Esophagus muscularis mucosa (tissue), 4 donors: Measurements from ENCODE around the gene ALG14. TPM values are rescaled to one million over a fixed set of nuclear protein-coding genes. Genes with fewer than 3 reads are reported as not detected.
A peak's percentile ranks its signal among the peaks of the same experiment; 100 is the strongest.

ENCODE experiments used
- DNase-seq: peaks from one replicate; pipeline ENCODE4 v3.0.0-alpha.2; 2017; ENCODE audit errors: extremely low spot score
- H3K27ac ChIP-seq, 4 donors: fragments of 200-600 bp; sonication (generic); replicated peaks in 1 of 4; 1 replicate in 3 of 4; 2 replicates in 1 of 4; pipeline ENCODE4 v1.5.1; 2016 to 2019; ENCODE audit warnings: mild to moderate bottlenecking in 1 of 4
- H3K27me3 ChIP-seq, 4 donors: fragments of 200-600 bp; sonication (generic); one replicate each; pipeline versions ENCODE4 v1.5.1 to v1.6.0; 2016 to 2019
- H3K36me3 ChIP-seq, 4 donors: fragments of 200-600 bp; sonication (generic); one replicate each; pipeline ENCODE4 v1.5.1; 2016 to 2019
- H3K4me1 ChIP-seq, 4 donors: fragments of 200-600 bp; sonication (generic); one replicate each; pipeline ENCODE4 v1.5.1; 2016 to 2019
- H3K4me3 ChIP-seq, 4 donors: fragments of 200-600 bp; sonication (generic); 1 replicate in 2 of 4; 2 replicates in 2 of 4; pipeline ENCODE4 v1.5.1; 2016 to 2019; ENCODE audit warnings: mild to moderate bottlenecking in 4 of 4, moderate library complexity in 1 of 4
- H3K9me3 ChIP-seq, 4 donors: fragments of 200-600 bp; sonication (generic); 1 replicate in 3 of 4; 2 replicates in 1 of 4; pipeline ENCODE4 v1.5.1; 2016 to 2019
- EP300 ChIP-seq: sonication (generic); formaldehyde crosslinking; IDR thresholded peaks from one replicate; pipeline ENCODE4 v1.6.1; 2017; ENCODE audit warnings: antibody characterized with exemption
- POLR2A ChIP-seq: fragments of 450-650 bp; IDR thresholded peaks from one replicate; pipeline ENCODE4 v1.6.1; 2017; ENCODE audit warnings: antibody characterized with exemption, moderate library complexity, mild to moderate bottlenecking, low read depth
- POLR2AphosphoS5 ChIP-seq, 2 donors: sonication (generic); formaldehyde crosslinking; IDR thresholded peaks; one replicate each; pipeline ENCODE4 v1.6.1; 2017; ENCODE audit warnings: antibody characterized with exemption in 2 of 2
- WGBS: methylation state at CpG from one replicate; pipeline ENCODE4 v1.1.5; 2018; 5-methylcytosine and 5-hydroxymethylcytosine counted together
- intact Hi-C: fragments of 100-400 bp; cut with DNase I; formaldehyde crosslinking; loops from one replicate; pipeline ENCODE4 v1.15.1; 2023
- total RNA-seq, 4 donors: library from RNA; depleted of rRNA; stranded (reverse); fragments of >200 nt; gene quantifications; one replicate each; pipeline versions ENCODE4 v1.1.0 to v1.2.1, GENCODE V29; 2016
- TF ChIP-seq, protein P1 (sequence below), 3 experiments: fragments of 200-600 bp in 2 of 3; fragments of 450-650 bp in 1 of 3; sonication (generic) in 2 of 3; IDR thresholded peaks; one replicate each; pipeline ENCODE4 v1.5.1; 2017 to 2019; ENCODE audit warnings: antibody characterized with exemption in 3 of 3, mild to moderate bottlenecking in 2 of 3, moderate library complexity in 1 of 3

Gene ALG14
- total RNA-seq, 4 donors from 2014 or later: 0.52 to 0.83 (median 0.74) TPM

DNA sequence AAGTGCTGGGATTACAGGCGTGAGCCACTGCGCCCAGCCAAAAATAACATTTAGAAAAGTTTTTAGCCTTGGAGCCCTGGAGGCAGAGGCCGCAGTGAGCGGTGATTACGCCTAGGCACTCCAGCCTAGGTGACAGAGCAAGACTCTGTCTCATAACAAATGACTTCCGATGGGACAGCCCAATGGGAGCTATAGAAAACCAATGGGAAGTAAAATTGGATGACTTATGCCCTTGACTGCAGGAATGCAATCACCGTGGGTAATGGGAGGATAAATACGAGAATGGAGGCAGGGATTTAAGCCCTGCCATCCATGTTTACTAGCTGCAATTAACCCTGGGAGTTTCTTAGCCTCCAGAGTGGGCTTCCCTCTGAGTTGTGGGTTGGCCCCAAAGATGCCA, 108.9 kb downstream of the ALG14 start:
- DNase-seq: no peak
- intact Hi-C loops: no loop called here
- H3K36me3 ChIP-seq: no peaks in the 10 kb centered on the region
- no peak overlapping the region for H3K27ac ChIP-seq
- H3K9me3 ChIP-seq: no peaks in the 10 kb centered on the region
- H3K4me3 ChIP-seq: no peak overlapping the region
- WGBS: 79% methylated on average over 8 of the region's 8 CpGs
- peaks cover 0 to 9% (median 6%) of the 10 kb centered on the region in 4 donors for H3K4me1 ChIP-seq
- H3K27me3 ChIP-seq: no peaks in the 10 kb centered on the region
- TF ChIP-seq, protein P1, sequence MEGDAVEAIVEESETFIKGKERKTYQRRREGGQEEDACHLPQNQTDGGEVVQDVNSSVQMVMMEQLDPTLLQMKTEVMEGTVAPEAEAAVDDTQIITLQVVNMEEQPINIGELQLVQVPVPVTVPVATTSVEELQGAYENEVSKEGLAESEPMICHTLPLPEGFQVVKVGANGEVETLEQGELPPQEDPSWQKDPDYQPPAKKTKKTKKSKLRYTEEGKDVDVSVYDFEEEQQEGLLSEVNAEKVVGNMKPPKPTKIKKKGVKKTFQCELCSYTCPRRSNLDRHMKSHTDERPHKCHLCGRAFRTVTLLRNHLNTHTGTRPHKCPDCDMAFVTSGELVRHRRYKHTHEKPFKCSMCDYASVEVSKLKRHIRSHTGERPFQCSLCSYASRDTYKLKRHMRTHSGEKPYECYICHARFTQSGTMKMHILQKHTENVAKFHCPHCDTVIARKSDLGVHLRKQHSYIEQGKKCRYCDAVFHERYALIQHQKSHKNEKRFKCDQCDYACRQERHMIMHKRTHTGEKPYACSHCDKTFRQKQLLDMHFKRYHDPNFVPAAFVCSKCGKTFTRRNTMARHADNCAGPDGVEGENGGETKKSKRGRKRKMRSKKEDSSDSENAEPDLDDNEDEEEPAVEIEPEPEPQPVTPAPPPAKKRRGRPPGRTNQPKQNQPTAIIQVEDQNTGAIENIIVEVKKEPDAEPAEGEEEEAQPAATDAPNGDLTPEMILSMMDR (IDR thresholded peaks at IDR 0.05): no peak
- TF ChIP-seq POLR2AphosphoS5 (IDR thresholded peaks at IDR 0.05) (no peak), EP300 (no peak), POLR2A (no peak)

- WGBS: 55% methylated on average over 10 of the region's 10 CpGs
- no peaks in the 10 kb centered on the region for H3K27me3 ChIP-seq
- no peak for DNase-seq
- no peaks in the 10 kb centered on the region for H3K9me3 ChIP-seq
- no peaks in the 10 kb centered on the region for H3K36me3 ChIP-seq
- TF ChIP-seq POLR2AphosphoS5 (IDR thresholded peaks at IDR 0.05): no peak
- TF ChIP-seq, protein P1 (IDR thresholded peaks at IDR 0.05): no peak
- TF ChIP-seq EP300: no peak
- TF ChIP-seq POLR2A: no peak
- H3K4me3 ChIP-seq: peak overlapping the region; percentile 19 to 46 (median 42)
- peak overlapping the region; percentile 42 to 58 (median 50) for H3K27ac ChIP-seq
- H3K4me1 ChIP-seq: peaks cover 0 to 9% (median 6%) of the 10 kb centered on the region in 4 donors
- intact Hi-C loops: no loop called here
These were observed 110.1 kb downstream of the ALG14 start for GRCh38 chr1:94962409-94963265.

DNA sequence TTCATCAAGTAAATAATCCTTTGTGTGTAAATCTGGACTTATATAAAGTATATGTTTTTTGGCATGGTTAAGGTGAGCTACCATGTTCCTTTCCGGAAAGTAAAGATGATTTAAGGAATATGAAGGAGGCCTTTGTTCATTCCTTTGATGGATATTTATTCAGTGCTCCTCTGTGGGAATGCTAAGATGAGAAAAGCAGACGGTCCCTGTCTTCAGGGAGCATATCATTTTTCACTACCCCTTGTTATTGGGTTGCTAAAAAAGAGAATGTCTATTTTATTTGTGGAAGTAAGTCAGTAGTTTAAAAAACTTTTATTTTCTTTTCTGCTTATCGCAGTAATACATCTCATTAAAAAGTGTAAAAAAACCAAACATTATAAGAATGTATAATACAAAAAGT, 110.8 kb downstream of the ALG14 start:
- no peak overlapping the region for H3K4me3 ChIP-seq

DNA sequence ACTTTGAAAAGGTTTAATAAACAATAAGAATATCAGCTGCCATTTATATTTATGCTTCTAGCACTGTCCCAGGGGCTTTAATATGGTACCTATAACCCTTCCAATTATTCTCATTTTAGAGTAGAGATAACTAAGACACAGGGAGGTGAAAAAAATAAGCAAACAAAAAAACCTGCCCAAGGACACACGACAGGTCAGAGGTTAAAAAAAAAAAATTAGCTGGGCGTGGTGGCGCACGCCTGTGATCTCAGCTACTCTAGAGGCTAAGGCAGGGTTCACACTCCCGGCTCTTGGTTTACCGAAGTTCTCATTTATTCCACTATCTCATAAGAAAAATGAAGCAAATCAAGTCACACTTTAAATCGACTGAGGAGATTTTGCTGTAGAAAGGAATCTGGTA, 111.2 kb downstream of the ALG14 start:
- no peak for DNase-seq
- intact Hi-C loops: no loop called here
- TF ChIP-seq POLR2A: no peak
- TF ChIP-seq, protein P1 (IDR thresholded peaks at IDR 0.05): no peak
- no peak for TF ChIP-seq EP300
- no peak for TF ChIP-seq POLR2AphosphoS5 (IDR thresholded peaks at IDR 0.05)
- peaks cover 0 to 10% (median 6%) of the 10 kb centered on the region in 4 donors for H3K4me1 ChIP-seq
- no peaks in the 10 kb centered on the region for H3K36me3 ChIP-seq
- H3K9me3 ChIP-seq: no peaks in the 10 kb centered on the region
- 95% methylated on average over 7 of the region's 7 CpGs for WGBS
- no peaks in the 10 kb centered on the region for H3K27me3 ChIP-seq
- H3K27ac ChIP-seq: no peak overlapping the region
- H3K4me3 ChIP-seq: no peak overlapping the region

More for the DNA sequence above, 110.8 kb downstream of the ALG14 start:
- 87% methylated on average over 3 of the region's 3 CpGs for WGBS
- Histone ChIP-seq H3K4me1 (peaks cover 0 to 9% (median 6%) of the 10 kb centered on the region in 4 donors), H3K27me3 (no peaks in the 10 kb centered on the region), H3K27ac (peak overlapping the region in 2 of 4 donors; percentile 45 to 54), H3K36me3 (no peaks in the 10 kb centered on the region), H3K9me3 (no peaks in the 10 kb centered on the region)
- intact Hi-C loops: no loop called here
- DNase-seq: no peak
- TF ChIP-seq EP300: no peak
- TF ChIP-seq POLR2AphosphoS5 (IDR thresholded peaks at IDR 0.05): no peak
- TF ChIP-seq, protein P1 (IDR thresholded peaks at IDR 0.05): no peak
- TF ChIP-seq POLR2A: no peak
